Fibroblast of villous mesenchyme (primary cell): ENCODE data around the gene RPS24. TPM values are rescaled to one million over a fixed set of nuclear protein-coding genes. Genes with fewer than 3 reads are reported as not detected.

Experiments
- DNase-seq: peaks from one replicate; pipeline ENCODE4 v3.0.0-alpha.2; 2010; ENCODE audit warnings: low read depth
- H3K4me3 ChIP-seq: 2 replicates; pipeline ENCODE4 v1.5.1; 2011; ENCODE audit warnings: low read depth, mild to moderate bottlenecking, low read length
- CTCF ChIP-seq: IDR thresholded peaks from 2 replicates; pipeline ENCODE4 v1.5.1; 2012; ENCODE audit warnings: low read depth, mild to moderate bottlenecking, low read length; ENCODE audit not compliant: insufficient read depth
- total RNA-seq: library from RNA; depleted of rRNA; stranded (reverse); fragments of >200 nt; gene quantifications from 2 replicates; pipeline ENCODE4 v1.2.3, GENCODE V29; 2012

The RPS24 gene
- total RNA-seq, 1 donor = 1,478 TPM

- TF ChIP-seq CTCF = no peak
- H3K4me3 ChIP-seq = no peak overlapping the region
- DNase-seq = no peak
Measured at GRCh38 chr10:78000956-78001472, 32.6 kb upstream of the RPS24 start.

- DNase-seq = no peak
- TF ChIP-seq CTCF = no peak
- no peak overlapping the region for H3K4me3 ChIP-seq
Measured at GRCh38 chr10:78002541-78003288, 30.9 kb upstream of the RPS24 start.

GRCh38 chr10:78004215-78005026 is 29.2 kb upstream of the RPS24 start:
- no peak for DNase-seq
- no peak overlapping the region for H3K4me3 ChIP-seq
- TF ChIP-seq CTCF = no peak

- TF ChIP-seq CTCF = no peak
- no peak for DNase-seq
- no peak overlapping the region for H3K4me3 ChIP-seq
Measured at GRCh38 chr10:78007172-78007571, 26.5 kb upstream of the RPS24 start.

GRCh38 chr10:78009662-78010061 is 24.0 kb upstream of the RPS24 start:
- no peak for DNase-seq
- no peak overlapping the region for H3K4me3 ChIP-seq
- TF ChIP-seq CTCF = no peak

- TF ChIP-seq CTCF = no peak
- no peak for DNase-seq
- no peak overlapping the region for H3K4me3 ChIP-seq
Measured at GRCh38 chr10:78010278-78010677, 23.4 kb upstream of the RPS24 start.
